ENCODE data around the gene ST6GALNAC2.
A peak's percentile ranks its signal among the peaks of the same experiment; 100 is the strongest.
"Not testable (repeated sequence)": the region's sequence is repeated elsewhere in the genome, so short reads cannot be mapped to it uniquely, and the experiment has no call there.

Gene ST6GALNAC2

GRCh38 chr17:76585649-76586593 lies at the start of gene ST6GALNAC2:
Gene ST6GALNAC2 (minus strand): TSS chr17:76585860. CDS start chr17:76585808, 52 bp downstream.
- DNase-seq = no peak

GRCh38 chr17:76635039-76635438 lies 49.4 kb upstream of the ST6GALNAC2 start:
- no peak for DNase-seq

- DNase-seq = no peak
These were observed 48.1 kb upstream of the ST6GALNAC2 start for GRCh38 chr17:76633628-76634328.

- no peak for DNase-seq
These were observed 46.3 kb upstream of the ST6GALNAC2 start for GRCh38 chr17:76631821-76632565.

GRCh38 chr17:76630151-76630550 lies 44.5 kb upstream of the ST6GALNAC2 start:
- DNase-seq = no peak

GRCh38 chr17:76627510-76627909 lies 41.9 kb upstream of the ST6GALNAC2 start:
- no peak for DNase-seq

GRCh38 chr17:76626442-76626841 lies 40.8 kb upstream of the ST6GALNAC2 start:
- DNase-seq = no peak

- no peak for DNase-seq
These were observed 39.8 kb upstream of the ST6GALNAC2 start for GRCh38 chr17:76625496-76625895.

- DNase-seq = peak; percentile 56
These were observed 37.8 kb upstream of the ST6GALNAC2 start for GRCh38 chr17:76623271-76624146.

GRCh38 chr17:76617838-76618237 lies 32.2 kb upstream of the ST6GALNAC2 start:
- no peak for DNase-seq

GRCh38 chr17:76614912-76615617 lies 29.4 kb upstream of the ST6GALNAC2 start:
- DNase-seq = no peak

GRCh38 chr17:76614064-76614759 lies 28.6 kb upstream of the ST6GALNAC2 start:
- DNase-seq = not testable (repeated sequence)

- DNase-seq = no peak
These were observed 27.6 kb upstream of the ST6GALNAC2 start for GRCh38 chr17:76612977-76613851.

- DNase-seq = no peak
These were observed 26.8 kb upstream of the ST6GALNAC2 start for GRCh38 chr17:76612465-76612864.

- no peak for DNase-seq
These were observed 26.1 kb upstream of the ST6GALNAC2 start for GRCh38 chr17:76611758-76612157.

- not testable (repeated sequence) for DNase-seq
These were observed 25.6 kb upstream of the ST6GALNAC2 start for GRCh38 chr17:76611080-76611749.

GRCh38 chr17:76606685-76607084 lies 21.0 kb upstream of the ST6GALNAC2 start:
- DNase-seq = not testable (repeated sequence)

GRCh38 chr17:76601065-76601464 lies 15.4 kb upstream of the ST6GALNAC2 start:
- no peak for DNase-seq
